Measurements from ENCODE around the gene RGS6.

- no peak for TF ChIP-seq POLR2A (IDR thresholded peaks at IDR 0.05)
- no peak for TF ChIP-seq CTCF (IDR thresholded peaks at IDR 0.05)
- no peak for TF ChIP-seq POLR2AphosphoS5 (IDR thresholded peaks at IDR 0.05)
These were observed 663.1 kb downstream of the RGS6 start for GRCh38 chr14:72595152-72595862.

All from breast epithelium (tissue), 3 donors.